HG03521 (cell line): ENCODE results near the gene PFN4.
"Not testable (repeated sequence)": the region's sequence is repeated elsewhere in the genome, so short reads cannot be mapped to it uniquely, and the experiment has no call there.

Source experiments
- ATAC-seq: cut with Tn5 transposase; IDR thresholded peaks from one replicate; pipeline ENCODE4 v1.9.1; 2021; ENCODE audit warnings: mild to moderate bottlenecking, moderate library complexity; ENCODE audit not compliant: unreplicated experiment

Gene PFN4

DNA sequence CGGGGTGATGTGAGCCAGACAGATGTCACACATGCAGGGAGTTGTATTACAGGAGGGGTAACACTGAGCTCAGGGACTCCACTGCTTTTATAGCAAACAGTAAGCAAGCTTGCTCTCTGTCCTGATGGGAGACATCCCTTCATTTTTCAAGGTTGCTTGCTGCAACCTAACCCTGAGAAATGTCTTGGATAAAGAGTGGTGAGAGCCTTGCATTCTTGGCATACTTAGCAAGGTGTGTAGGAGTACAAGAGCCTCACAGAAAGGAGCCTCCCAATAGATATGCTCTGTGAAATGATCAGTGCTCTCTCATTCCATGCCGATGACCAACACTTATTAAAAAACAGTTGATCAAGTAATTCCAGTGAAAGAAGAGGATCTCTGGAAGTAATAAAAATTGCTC, 8.1 kb downstream of the PFN4 start:
- ATAC-seq = no peak

DNA sequence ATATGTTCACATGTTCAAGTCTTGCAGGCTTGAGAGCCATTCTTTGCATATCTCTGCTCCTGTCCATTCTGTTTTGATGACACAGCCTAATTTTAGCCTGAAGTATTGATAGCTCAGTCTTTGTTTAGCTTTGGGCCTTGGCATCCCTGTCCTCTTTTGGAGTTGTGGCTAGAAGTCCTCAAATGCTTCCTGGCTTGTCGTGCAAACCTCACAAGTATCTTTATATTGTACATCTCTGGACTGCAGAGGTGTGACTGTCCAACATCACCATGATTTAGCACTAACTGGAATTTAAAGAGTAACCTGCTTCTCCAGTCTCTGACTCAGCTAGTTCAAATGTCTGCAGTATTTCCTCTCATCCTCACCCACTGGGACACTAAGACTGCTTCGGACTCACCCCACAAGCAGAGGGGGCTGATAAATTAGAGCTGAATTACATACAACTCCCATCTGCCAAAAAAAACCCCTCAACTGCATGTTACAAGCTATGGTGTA, 11.7 kb downstream of the PFN4 start:
- no peak for ATAC-seq

DNA sequence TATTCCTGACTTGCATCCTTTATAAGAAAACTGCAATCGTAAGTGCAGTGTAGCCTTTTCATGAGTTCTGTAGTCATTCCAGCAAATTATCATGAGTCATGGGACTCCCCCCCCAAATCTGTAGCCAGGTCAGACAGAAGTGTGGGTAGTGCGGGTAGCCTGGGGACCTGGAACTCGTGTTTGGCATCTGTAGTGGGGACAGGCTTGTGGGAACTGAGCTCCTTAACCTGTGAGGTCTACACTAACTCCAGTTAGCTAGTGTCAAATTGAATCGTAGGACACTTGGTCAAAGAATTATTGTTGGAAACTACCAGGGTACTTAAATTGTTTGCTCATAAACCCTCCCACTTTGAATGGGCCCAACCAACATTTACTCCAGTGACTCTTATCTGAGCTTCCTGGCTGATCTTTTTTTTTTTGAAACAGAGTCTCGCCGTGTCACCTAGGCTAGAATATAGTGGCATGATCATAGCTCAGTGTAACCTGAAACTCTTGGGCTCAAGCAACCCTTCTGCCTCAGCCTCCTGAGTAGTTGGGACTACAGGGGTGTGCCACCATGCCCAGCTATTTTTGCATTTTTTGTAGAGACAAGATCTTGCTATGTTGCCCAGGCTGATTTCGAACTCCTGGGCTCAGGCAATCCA, 12.4 kb downstream of the PFN4 start:
- ATAC-seq = no peak

DNA sequence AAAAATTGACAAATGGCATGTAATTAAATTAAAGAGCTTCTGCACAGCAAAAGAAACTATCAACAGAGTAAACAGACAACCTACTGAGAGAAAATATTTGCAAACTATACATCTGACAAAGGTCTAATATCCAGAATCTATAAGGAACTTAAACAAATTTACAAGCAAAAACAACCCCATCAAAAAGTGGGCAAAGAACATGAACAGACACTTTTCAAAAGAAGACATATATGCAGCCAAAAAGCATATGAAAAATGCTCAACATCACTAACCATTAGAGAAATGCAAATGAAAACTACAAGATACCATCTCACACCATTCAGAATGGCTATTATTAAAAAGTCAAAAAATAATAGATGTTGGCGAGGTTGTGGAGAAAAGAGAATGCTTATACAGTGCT, 13.7 kb downstream of the PFN4 start:
- not testable (repeated sequence) for ATAC-seq

DNA sequence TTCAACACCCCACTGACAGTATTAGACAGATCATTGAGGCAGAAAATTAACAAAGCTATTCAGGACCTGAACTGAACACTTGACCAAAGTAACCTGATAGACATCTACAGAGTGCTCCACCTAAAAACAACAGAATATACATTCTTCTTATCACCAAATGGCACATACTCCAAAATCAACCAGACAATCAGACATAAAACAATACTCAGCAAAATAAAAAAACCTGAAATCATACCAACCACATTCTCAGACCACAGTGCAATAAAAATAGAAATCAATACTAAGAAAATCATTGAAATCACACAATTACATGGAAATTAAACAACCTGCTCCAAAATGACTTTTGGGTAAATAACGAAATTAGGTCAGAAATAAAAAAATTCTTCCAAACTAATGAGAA, 15.8 kb downstream of the PFN4 start:
- no peak for ATAC-seq

DNA sequence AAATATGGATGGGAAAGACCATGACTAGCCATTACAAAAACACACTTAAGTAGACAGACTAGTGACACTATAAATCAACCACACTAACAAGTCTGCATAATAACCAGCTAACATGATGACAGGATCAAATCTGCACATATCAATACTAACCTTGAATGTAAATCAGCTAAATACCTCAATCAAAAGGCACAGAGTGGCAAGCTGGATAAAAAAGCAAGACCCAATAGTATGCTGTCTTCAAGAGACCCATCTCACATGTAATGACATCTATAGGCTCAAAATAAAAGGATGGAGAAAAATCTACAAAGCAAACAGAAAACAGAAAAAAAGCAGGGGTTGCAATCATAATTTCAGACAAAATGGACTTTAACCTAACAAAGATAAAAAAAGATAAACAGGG, 16.3 kb downstream of the PFN4 start:
- no peak for ATAC-seq

DNA sequence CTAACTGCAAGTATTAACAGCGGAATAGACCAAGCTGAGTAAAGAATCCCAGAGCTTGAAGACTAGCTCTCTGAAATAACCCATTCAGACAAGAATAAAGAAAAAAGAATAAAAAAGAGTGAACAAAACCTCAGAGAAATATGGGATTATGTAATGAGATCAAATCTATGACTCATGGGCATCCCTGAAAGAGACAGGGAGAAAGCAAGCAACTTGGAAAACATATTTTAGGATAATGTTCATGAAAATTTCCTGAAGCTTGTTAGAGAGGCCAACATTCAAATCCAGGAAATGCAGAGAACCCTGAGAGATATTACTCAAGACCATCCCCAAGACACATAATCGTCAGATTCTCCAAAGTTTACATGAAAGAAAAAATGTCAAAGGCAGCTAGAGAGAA, 17.3 kb downstream of the PFN4 start:
- ATAC-seq = no peak

DNA sequence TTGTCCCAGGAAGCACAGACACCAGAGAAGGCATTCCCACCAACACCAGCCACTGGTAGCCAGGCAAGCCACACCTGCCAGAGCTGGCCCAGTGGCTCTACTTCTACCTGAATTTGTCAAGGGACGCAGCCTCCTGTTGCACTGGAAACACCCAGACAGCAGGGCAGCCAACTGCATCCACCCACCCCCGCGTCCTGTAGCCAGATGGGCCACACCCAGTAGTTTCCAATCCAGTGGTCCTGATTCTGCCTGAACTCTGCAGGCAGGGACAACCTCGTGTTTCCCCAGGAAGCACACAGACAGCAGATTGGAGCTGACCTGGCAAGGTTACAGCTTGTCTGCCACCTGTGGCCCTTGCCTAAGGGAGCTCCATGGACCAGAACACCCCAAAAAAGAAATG, 18.2 kb downstream of the PFN4 start:
- no peak for ATAC-seq

DNA sequence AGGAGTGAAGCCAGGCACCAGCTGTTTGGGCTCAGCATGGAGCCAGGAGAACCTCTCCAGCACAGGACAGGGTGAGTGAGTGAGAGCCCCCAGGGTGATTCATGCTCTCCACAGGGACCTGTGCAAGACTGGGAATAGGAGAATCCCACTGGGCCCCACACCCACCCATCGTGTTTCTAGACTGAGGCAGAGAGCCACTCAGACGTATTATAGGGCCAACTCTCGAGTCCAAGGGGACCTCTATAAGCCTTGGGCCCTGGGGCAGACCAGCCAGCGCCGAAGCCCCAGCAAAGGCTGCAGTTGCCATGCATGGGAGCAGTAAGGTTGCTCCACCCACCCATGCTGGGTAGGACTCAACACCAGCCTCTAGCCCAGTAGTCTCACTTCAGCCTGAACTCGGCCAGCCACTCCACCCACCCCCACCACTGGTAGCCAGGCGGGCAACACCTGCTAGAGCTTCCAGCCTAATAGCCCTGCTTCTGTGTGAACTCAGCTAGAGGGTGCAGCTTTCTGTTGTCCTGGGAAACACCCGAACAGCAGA, 19.0 kb downstream of the PFN4 start:
- ATAC-seq = no peak

- no peak for ATAC-seq
These were observed 20.5 kb downstream of the PFN4 start for GRCh38 chr2:24102677-24103076.

GRCh38 chr2:24101992-24102391, 21.1 kb downstream of the PFN4 start:
- no peak for ATAC-seq

DNA sequence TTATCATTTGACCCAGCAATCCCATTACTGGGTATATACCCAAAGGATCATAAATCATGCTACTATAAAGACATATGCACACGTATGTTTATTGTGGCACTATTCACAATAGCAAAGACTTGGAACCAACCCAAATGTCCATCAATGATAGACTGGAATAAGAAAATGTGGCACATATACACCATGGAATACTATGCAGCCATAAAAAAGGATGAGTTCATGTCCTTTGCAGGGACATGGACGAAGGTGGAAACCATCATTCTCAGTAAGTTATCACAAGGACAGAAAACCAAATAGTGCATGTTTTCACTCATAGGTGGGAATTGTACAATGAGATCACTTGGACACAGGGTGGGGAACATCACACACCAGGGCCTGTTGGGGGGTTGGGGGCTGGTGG, 22.4 kb downstream of the PFN4 start:
- not testable (repeated sequence) for ATAC-seq

- not testable (repeated sequence) for ATAC-seq
These were observed 27.9 kb downstream of the PFN4 start for GRCh38 chr2:24095171-24095677.

DNA sequence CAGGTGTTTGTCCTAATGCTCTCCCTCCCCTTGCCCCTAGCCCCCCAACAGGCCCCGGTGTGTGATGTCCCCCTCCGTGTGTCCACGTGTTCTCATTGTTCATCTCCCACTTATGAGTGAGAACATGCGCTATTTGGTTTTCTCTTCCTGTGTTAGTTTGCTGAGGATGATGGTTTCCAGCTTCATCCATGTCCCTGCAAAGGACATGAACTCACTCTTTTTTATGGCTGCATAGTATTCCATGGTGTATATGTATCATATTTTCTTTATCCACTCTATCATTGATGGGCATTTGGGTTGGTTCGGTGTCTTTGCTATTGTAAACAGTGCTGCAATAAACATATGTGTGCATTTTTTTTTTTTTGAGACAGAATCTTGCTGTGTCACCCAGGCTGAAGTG, 29.9 kb downstream of the PFN4 start:
- ATAC-seq = not testable (repeated sequence)

DNA sequence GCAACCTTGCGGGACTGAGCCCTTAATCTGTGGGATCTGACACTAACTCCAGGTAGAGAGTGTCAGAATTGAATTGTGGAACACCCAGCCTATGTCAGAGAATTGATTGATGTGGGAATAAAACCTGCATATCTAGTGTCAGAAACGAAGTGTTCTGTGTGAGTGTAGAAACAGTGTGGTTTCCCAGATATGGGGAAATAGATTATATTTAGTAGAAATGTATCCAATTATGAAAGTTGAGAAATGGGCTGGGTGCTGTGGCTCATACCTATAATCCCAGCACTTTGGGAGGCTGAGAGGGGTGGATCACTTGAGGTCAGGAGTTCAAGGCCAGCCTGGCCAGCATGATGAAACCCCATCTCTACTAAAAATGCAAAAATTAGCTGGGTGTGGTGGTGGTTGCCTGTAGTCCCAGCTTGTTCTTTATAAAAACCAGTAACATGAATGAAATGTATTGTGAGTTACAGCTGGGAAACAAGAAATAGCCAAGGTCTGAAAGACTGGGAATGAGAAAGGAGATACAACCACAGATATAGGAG, 34.2 kb downstream of the PFN4 start:
- no peak for ATAC-seq

- ATAC-seq = no peak
These were observed 36.1 kb downstream of the PFN4 start for GRCh38 chr2:24087032-24087431.

GRCh38 chr2:24086241-24086640, 36.9 kb downstream of the PFN4 start:
- ATAC-seq = no peak

DNA sequence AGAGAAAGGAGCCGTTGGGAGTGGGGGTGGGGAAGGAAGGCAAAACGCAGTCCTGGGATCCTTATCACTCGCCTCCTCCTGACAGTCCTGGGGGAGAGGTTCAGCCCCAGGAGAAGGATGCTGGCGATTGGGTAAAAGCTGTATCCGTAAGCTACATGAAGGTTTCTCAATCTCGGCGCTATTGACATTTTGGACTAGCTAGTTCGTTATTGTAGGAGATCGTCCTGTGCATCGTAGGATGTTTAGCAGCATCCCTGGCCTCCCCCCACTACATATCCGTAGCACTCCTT, 38.0 kb downstream of the PFN4 start:
- no peak for ATAC-seq

- ATAC-seq = peak; percentile 69
These were observed 38.5 kb downstream of the PFN4 start, which contains the start of gene TP53I3 for GRCh38 chr2:24084386-24085199. TP53I3 (minus strand) TSS chr2:24084834; CDS start chr2:24084326, 508 bp downstream.

DNA sequence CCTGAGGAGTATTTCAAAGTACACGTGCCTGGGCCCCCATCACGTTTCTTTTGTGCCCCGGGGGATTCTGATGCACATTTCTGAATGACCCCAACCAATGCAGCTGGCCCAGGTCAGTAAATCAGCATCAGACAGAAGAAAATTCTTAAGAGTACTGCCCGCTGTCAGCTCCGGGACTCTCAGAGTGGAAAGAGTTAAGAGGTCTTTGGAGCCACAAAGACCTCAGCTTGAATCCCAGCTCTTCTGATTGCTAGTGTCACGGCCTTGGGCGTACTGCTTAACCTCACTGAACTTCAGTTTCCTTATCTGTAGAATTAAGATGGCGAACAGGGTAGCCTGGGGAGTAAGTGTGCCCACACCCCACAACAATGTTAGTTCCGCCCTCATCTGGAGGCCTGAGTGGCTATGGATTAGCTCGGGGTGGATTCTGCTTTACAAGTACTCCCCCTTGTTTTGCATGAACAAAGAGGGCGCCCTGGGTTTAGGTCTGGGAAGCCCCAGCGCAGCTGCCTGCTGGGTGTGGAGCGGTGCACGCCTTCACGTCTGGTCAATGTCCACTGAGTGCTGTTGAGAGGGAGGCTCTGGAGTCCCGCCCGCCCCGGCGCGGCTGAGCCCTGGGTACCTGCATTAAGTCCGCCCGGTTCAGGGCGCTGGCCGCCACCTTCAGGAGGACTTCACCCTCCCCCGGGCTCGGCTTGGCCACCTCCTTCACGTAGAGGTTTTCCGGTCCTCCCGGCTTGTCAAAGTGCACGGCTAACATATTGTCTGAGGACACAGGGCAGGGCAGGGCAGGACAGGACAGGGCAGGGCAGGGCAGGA, 39.4 kb downstream of the PFN4 start:
- peak; percentile 61 for ATAC-seq
